Fibroblast of lung (primary cell): ENCODE data around the gene ZFYVE28.

ENCODE experiments used
- EZH2 ChIP-seq: IDR thresholded peaks from 2 replicates; pipeline ENCODE4 v1.5.1; 2012; ENCODE audit warnings: low read length, control low read depth, mild to moderate bottlenecking; ENCODE audit errors: missing control alignments
- TF ChIP-seq, protein P1 (sequence below), 2 donors: IDR thresholded peaks in 1 of 2; conservative IDR thresholded peaks in 1 of 2; 1 replicate in 1 of 2; 2 replicates in 1 of 2; pipeline ENCODE4 v1.5.1; 2011 to 2012; ENCODE audit warnings: low read length in 2 of 2, control low read depth in 1 of 2, inconsistent platforms in 1 of 2, low read depth in 1 of 2, mild to moderate bottlenecking in 1 of 2

DNA sequence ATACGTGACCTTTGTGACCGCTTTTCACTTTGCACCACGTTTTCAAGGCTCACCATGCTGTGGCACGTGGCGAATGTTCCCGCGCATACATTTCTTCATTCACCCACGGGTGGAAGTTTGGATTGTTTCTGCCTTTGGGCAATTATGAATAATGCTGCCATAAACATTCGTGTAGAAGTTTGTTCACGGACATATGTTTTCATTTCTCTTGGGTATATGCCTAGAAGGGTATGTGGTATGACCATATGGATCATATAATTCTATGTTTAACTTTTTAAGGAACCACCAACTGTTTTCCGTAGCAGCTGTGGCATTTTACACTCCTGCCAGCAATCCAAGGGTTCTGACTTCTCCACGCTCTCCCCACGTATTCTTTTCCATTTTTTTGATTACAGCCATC, 95.6 kb downstream of the ZFYVE28 start:
- TF ChIP-seq, protein P1, sequence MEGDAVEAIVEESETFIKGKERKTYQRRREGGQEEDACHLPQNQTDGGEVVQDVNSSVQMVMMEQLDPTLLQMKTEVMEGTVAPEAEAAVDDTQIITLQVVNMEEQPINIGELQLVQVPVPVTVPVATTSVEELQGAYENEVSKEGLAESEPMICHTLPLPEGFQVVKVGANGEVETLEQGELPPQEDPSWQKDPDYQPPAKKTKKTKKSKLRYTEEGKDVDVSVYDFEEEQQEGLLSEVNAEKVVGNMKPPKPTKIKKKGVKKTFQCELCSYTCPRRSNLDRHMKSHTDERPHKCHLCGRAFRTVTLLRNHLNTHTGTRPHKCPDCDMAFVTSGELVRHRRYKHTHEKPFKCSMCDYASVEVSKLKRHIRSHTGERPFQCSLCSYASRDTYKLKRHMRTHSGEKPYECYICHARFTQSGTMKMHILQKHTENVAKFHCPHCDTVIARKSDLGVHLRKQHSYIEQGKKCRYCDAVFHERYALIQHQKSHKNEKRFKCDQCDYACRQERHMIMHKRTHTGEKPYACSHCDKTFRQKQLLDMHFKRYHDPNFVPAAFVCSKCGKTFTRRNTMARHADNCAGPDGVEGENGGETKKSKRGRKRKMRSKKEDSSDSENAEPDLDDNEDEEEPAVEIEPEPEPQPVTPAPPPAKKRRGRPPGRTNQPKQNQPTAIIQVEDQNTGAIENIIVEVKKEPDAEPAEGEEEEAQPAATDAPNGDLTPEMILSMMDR (conservative IDR thresholded peaks at IDR 0.05 in 1 of 2, IDR thresholded peaks at IDR 0.05 in 1 of 2; ENCODE audit: low read depth in 1 of 2, low read length in 2 of 2) = no peak
- no peak for TF ChIP-seq EZH2
